H1 (cell line): ENCODE results near the gene TBKBP1. TPM values are rescaled to one million over a fixed set of nuclear protein-coding genes. Genes with fewer than 3 reads are reported as not detected.
A peak's percentile ranks its signal among the peaks of the same experiment; 100 is the strongest.

ENCODE experiments used
- CTCF ChIA-PET: fragments of 300-600 bp; sonication (Branson Sonifier 250); formaldehyde crosslinking; loops from one replicate; lab custom pipeline; 2021; ENCODE audit not compliant: partially characterized antibody; lab: Charles Lee
- POLR2A ChIA-PET: fragments of 300-600 bp; sonication (Branson Sonifier 250); formaldehyde crosslinking; loops from one replicate; lab custom pipeline; 2021; ENCODE audit warnings: inconsistent platforms; ENCODE audit not compliant: partially characterized antibody; lab: Charles Lee
- DNase-seq, 2 experiments: peaks; one replicate each; pipeline versions ENCODE4 v3.0.0 to v3.0.0-alpha.2; 2010 to 2022; ENCODE audit warnings: low spot score in 2 of 2, low read depth in 1 of 2, mixed read lengths in 1 of 2
- FAIRE-seq: peaks from 2 replicates; lab custom pipeline; 2011; peaks lifted over from hg19 to GRCh38; lab: Jason Lieb, UNC
- H2AFZ ChIP-seq: 2 replicates; pipeline ENCODE4 v1.8.1; 2012; ENCODE audit warnings: low read length, inconsistent platforms
- H2AK5ac ChIP-seq: 2 replicates; pipeline ENCODE4 v1.6.1; 2013; ENCODE audit warnings: low read depth, low read length
- H2BK120ac ChIP-seq: replicated peaks from 2 replicates; pipeline ENCODE3; 2013; ENCODE audit warnings: low read depth, low read length, inconsistent platforms
- H2BK12ac ChIP-seq: 2 replicates; pipeline ENCODE4 v1.6.1; 2013; ENCODE audit warnings: low read depth, low read length
- H2BK15ac ChIP-seq: 2 replicates; pipeline ENCODE4 v1.6.1; 2013; ENCODE audit warnings: low read length
- H2BK20ac ChIP-seq: 2 replicates; pipeline ENCODE4 v1.6.1; 2013; ENCODE audit warnings: low read length
- H2BK5ac ChIP-seq: 2 replicates; pipeline ENCODE4 v1.6.1; 2013; ENCODE audit warnings: low read depth, low read length
- H3K14ac ChIP-seq: 2 replicates; pipeline ENCODE4 v1.6.1; 2013; ENCODE audit warnings: inconsistent platforms; ENCODE audit not compliant: insufficient read length
- H3K18ac ChIP-seq: 2 replicates; pipeline ENCODE4 v1.6.1; 2013; ENCODE audit warnings: low read length; ENCODE audit errors: extremely low read depth
- H3K23ac ChIP-seq: 2 replicates; pipeline ENCODE4 v1.6.1; 2013; ENCODE audit warnings: inconsistent platforms; ENCODE audit not compliant: insufficient read length
- H3K23me2 ChIP-seq: 2 replicates; pipeline ENCODE4 v1.6.1; 2013; ENCODE audit warnings: low read depth, low read length
- H3K27ac ChIP-seq: 2 replicates; pipeline ENCODE4 v1.6.1; 2011; ENCODE audit warnings: low read depth, low read length, inconsistent platforms
- H3K27me3 ChIP-seq, 4 experiments: replicated peaks in 1 of 4; 1 replicate in 1 of 4; 2 replicates in 3 of 4; pipeline versions ENCODE4 v1.6.1 to v1.8.1; 2011 to 2013; ENCODE audit warnings: low read length in 3 of 4, mild to moderate bottlenecking in 3 of 4, inconsistent platforms in 2 of 4, mixed read lengths in 2 of 4, moderate library complexity in 1 of 4; ENCODE audit not compliant: control insufficient read depth in 3 of 4, insufficient read depth in 3 of 4; ENCODE audit errors: extremely low read depth in 1 of 4
- H3K36me3 ChIP-seq, 4 experiments: 2 replicates each; pipeline versions ENCODE4 v1.6.1 to v1.8.1; 2011 to 2013; ENCODE audit warnings: mild to moderate bottlenecking in 4 of 4, low read length in 3 of 4, moderate library complexity in 2 of 4, control low read depth in 1 of 4, inconsistent platforms in 1 of 4; ENCODE audit not compliant: insufficient read depth in 4 of 4, control insufficient read depth in 2 of 4
- H3K4ac ChIP-seq: replicated peaks from 2 replicates; pipeline ENCODE3; 2013; ENCODE audit warnings: low read length, low read depth, mixed read lengths, inconsistent platforms; ENCODE audit not compliant: insufficient read length
- H3K4me1 ChIP-seq, 4 experiments: replicated peaks in 1 of 4; 1 replicate in 1 of 4; 2 replicates in 3 of 4; pipeline versions ENCODE4 v1.6.1 to v1.8.1; 2011 to 2013; ENCODE audit warnings: low read length in 3 of 4, inconsistent platforms in 2 of 4, mixed read lengths in 1 of 4; ENCODE audit not compliant: insufficient read depth in 4 of 4, control insufficient read depth in 3 of 4
- H3K4me2 ChIP-seq, 2 experiments: 2 replicates each; pipeline versions ENCODE4 v1.6.1 to v1.8.1; 2011 to 2013; ENCODE audit warnings: low read depth in 2 of 2, low read length in 2 of 2, control low read depth in 1 of 2, inconsistent platforms in 1 of 2, mild to moderate bottlenecking in 1 of 2; ENCODE audit not compliant: insufficient read depth in 1 of 2
- H3K4me3 ChIP-seq, 4 experiments: fragments of 200-600, 300-600 bp in 1 of 4; sonication (generic), shearing (Covaris generic), sonication (Bioruptor Twin) in 1 of 4; 2 replicates each; pipeline versions ENCODE4 v1.5.1 to v1.8.1; 2011 to 2016; ENCODE audit warnings: low read length in 4 of 4, low read depth in 3 of 4, control low read depth in 2 of 4, inconsistent platforms in 2 of 4, mild to moderate bottlenecking in 2 of 4, mixed read lengths in 1 of 4, moderate library complexity in 1 of 4; ENCODE audit not compliant: insufficient read depth in 2 of 4; ENCODE audit errors: extremely low read depth in 1 of 4
- H3K56ac ChIP-seq: replicated peaks from 2 replicates; pipeline ENCODE3; 2013; ENCODE audit warnings: low read depth, mild to moderate bottlenecking, mixed read lengths, low read length, inconsistent platforms; ENCODE audit not compliant: insufficient read length
- H3K79me1 ChIP-seq: 2 replicates; pipeline ENCODE4 v1.6.1; 2013; ENCODE audit warnings: low read depth, low read length, control low read depth
- H3K79me2 ChIP-seq, 2 experiments: 2 replicates each; pipeline versions ENCODE4 v1.6.1 to v1.8.1; 2012 to 2013; ENCODE audit warnings: low read length in 2 of 2, mild to moderate bottlenecking in 2 of 2, inconsistent platforms in 1 of 2; ENCODE audit not compliant: insufficient read depth in 2 of 2, control insufficient read depth in 1 of 2
- H3K9ac ChIP-seq, 4 experiments: replicated peaks in 1 of 4; 1 replicate in 1 of 4; 2 replicates in 3 of 4; pipeline versions ENCODE4 v1.6.1 to v1.8.1; 2011 to 2013; ENCODE audit warnings: low read depth in 3 of 4, low read length in 3 of 4, control low read depth in 2 of 4, mild to moderate bottlenecking in 2 of 4, moderate library complexity in 2 of 4, inconsistent platforms in 1 of 4; ENCODE audit errors: extremely low read depth in 1 of 4
- H3K9me3 ChIP-seq, 2 experiments: 2 replicates each; pipeline versions ENCODE4 v1.6.1 to v1.8.1; 2012 to 2013; ENCODE audit warnings: mild to moderate bottlenecking in 2 of 2, moderate library complexity in 2 of 2, control low read depth in 1 of 2, inconsistent platforms in 1 of 2, low read depth in 1 of 2, low read length in 1 of 2, mixed read lengths in 1 of 2; ENCODE audit not compliant: insufficient read depth in 2 of 2
- H4K20me1 ChIP-seq, 2 experiments: replicated peaks in 1 of 2; 2 replicates each; pipeline versions ENCODE3 to v1.8.1; 2011 to 2013; ENCODE audit warnings: inconsistent platforms in 2 of 2, low read length in 2 of 2, mild to moderate bottlenecking in 1 of 2; ENCODE audit not compliant: insufficient read depth in 2 of 2, control insufficient read depth in 1 of 2
- H4K5ac ChIP-seq: 2 replicates; pipeline ENCODE4 v1.6.1; 2013; ENCODE audit warnings: low read length, low read depth, mixed read lengths, inconsistent platforms; ENCODE audit not compliant: insufficient read length
- H4K8ac ChIP-seq: 2 replicates; pipeline ENCODE4 v1.8.0; 2013; ENCODE audit warnings: mild to moderate bottlenecking, moderate library complexity, low read length, inconsistent platforms; ENCODE audit not compliant: insufficient read depth; ENCODE audit errors: extremely low read depth
- H4K91ac ChIP-seq: replicated peaks from 2 replicates; pipeline ENCODE3; 2013; ENCODE audit warnings: low read length, mixed read lengths, inconsistent platforms; ENCODE audit not compliant: insufficient read length
- CBX8 ChIP-seq: fragments of 300-800, 300-1000 bp; sonication (generic); IDR thresholded peaks from 2 replicates; pipeline ENCODE4 v1.7.1; 2016; ENCODE audit warnings: low read depth, low read length, borderline replicate concordance
- CHD1 ChIP-seq: IDR thresholded peaks from 2 replicates; pipeline ENCODE4 v1.6.1; 2012; ENCODE audit warnings: low read depth, low read length, improper control_type of control experiment
- CHD2 ChIP-seq: IDR thresholded peaks from 2 replicates; pipeline ENCODE4 v1.6.1; 2012; ENCODE audit warnings: low read length, improper control_type of control experiment
- EP300 ChIP-seq, 2 experiments: IDR thresholded peaks; 1 replicate in 1 of 2; 2 replicates in 1 of 2; pipeline ENCODE4 v1.6.1; 2011 to 2012; ENCODE audit warnings: low read depth in 2 of 2, low read length in 2 of 2, mild to moderate bottlenecking in 2 of 2, borderline replicate concordance in 1 of 2, inconsistent platforms in 1 of 2, moderate library complexity in 1 of 2
- POLR2A ChIP-seq, 2 experiments: IDR thresholded peaks; 1 replicate in 1 of 2; 2 replicates in 1 of 2; pipeline ENCODE4 v1.6.1; 2011; ENCODE audit warnings: low read depth in 2 of 2, low read length in 2 of 2, mild to moderate bottlenecking in 2 of 2; ENCODE audit errors: control extremely low read depth in 1 of 2
- POLR2AphosphoS5 ChIP-seq: IDR thresholded peaks from 2 replicates; pipeline ENCODE4 v1.6.1; 2011; ENCODE audit warnings: low read depth, low read length
- WGBS, 2 experiments: shearing (Covaris generic) in 1 of 2; methylation state at CpG; one replicate each; pipeline versions ENCODE4 v1.1.6 to v1.1.7; 2013 to 2015; ENCODE audit warnings: low lambda C conversion rate in 2 of 2, mixed read lengths in 2 of 2, inconsistent platforms in 1 of 2, low coverage in 1 of 2, missing lambda C conversion rate in 1 of 2; ENCODE audit not compliant: insufficient replicate concordance in 2 of 2, insufficient coverage in 1 of 2, insufficient read length in 1 of 2; ENCODE audit errors: extremely low coverage in 1 of 2, missing lambda C conversion rate in 1 of 2; 5-methylcytosine and 5-hydroxymethylcytosine counted together
- polyA plus RNA-seq, 7 experiments: library from polyadenylated mRNA; depleted of rRNA in 3 of 7; stranded (reverse) in 5 of 7; unstranded in 2 of 7; fragments of >200 nt in 5 of 7; fragments of 200-250 nt in 2 of 7; gene quantifications; 1 replicate in 5 of 7; 2 replicates in 1 of 7; 4 replicates in 1 of 7; pipeline versions ENCODE4 v1.2.1 to v1.2.3, GENCODE V29; 2011 to 2013; ENCODE audit warnings: missing spikeins in 2 of 7, mixed read lengths in 2 of 7
- total RNA-seq: library from RNA; stranded (reverse); fragmentation: NEBNext Ultra II Directional; extraction: Animal tissue kit (Norgen Biotek cat#: 25700); gene quantifications from 2 replicates; pipeline ENCODE4 v1.2.1, GENCODE V29; 2021
- TF ChIP-seq, protein P1 (sequence below), 3 experiments: IDR thresholded peaks; 1 replicate in 2 of 3; 2 replicates in 1 of 3; pipeline versions ENCODE4 v1.5.1 to v1.6.1; 2011; ENCODE audit warnings: low read length in 3 of 3, mild to moderate bottlenecking in 3 of 3, inconsistent platforms in 2 of 3, low read depth in 1 of 3, moderate library complexity in 1 of 3; ENCODE audit not compliant: insufficient read depth in 1 of 3; ENCODE audit errors: control extremely low read depth in 1 of 3

TBKBP1 gene
- total and polyA plus RNA-seq, 2 of the 8 experiments (the other 6 are each of a cell fraction or from before 2014, with no cell fraction given), result 6.3 to 15.1 TPM

DNA sequence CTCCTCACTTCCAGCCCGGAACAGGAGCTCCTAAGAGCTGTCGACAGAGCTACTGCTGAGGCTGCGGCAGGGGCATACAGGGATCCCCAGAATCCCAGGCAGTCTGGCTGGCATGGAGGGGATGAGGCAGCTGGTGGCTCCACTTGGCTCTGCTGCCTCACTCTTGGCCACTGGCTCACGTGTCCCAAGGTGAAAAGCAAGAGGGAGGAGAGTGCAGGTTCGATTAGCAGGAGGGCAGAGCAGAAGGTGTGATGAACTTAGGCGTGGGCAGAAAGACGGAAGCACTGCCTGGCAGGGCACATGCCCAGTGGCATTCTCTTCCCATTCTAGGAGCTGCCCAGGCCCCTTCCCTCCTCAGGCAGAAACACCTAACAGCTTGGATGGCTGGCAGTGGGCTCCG lies 27.8 kb downstream of the TBKBP1 start:
- peak overlapping the region; percentile 94 for H2BK12ac ChIP-seq
- H2BK20ac ChIP-seq, result no peak overlapping the region; the same call in 1 of the 2 replicates
- H3K27me3 ChIP-seq, result peaks cover 0 to 25% (median 22%) of the 10 kb centered on the region in 4 experiments; a peak in 6 of 7 replicates
- H2BK5ac ChIP-seq, result no peak overlapping the region
- no peaks in the 10 kb centered on the region for H3K79me1 ChIP-seq
- H3K14ac ChIP-seq, result no peak overlapping the region
- H3K79me2 ChIP-seq, result no peaks in the 10 kb centered on the region
- H3K36me3 ChIP-seq, result no peaks in the 10 kb centered on the region
- peaks cover 0 to 23% (median 10%) of the 10 kb centered on the region in 4 experiments; a peak in 5 of 7 replicates for H3K4me1 ChIP-seq
- POLR2A ChIA-PET, result interaction anchor here (0.7 to 1.5 kb wide), 3 partner anchors 16 to 52 kb away, joined by 3 to 5 read pairs (median 3); no protein-coding TSS in a partner anchor
- H3K18ac ChIP-seq, result no peak overlapping the region
- H2BK120ac ChIP-seq, result peak overlapping the region; percentile 38
- H3K23me2 ChIP-seq, result no peaks in the 10 kb centered on the region; the same call in 1 of the 2 replicates
- no peak overlapping the region for H3K23ac ChIP-seq
- H3K4me3 ChIP-seq, result no peak overlapping the region
- FAIRE-seq, result no peak
- no peak overlapping the region for H3K9ac ChIP-seq
- H2AK5ac ChIP-seq, result peak overlapping the region; percentile 78
- no peak overlapping the region for H4K5ac ChIP-seq
- H3K4me2 ChIP-seq, result peak overlapping the region in 1 of 2 experiments; percentile 52; a peak in 1 of 4 replicates
- H2AFZ ChIP-seq, result no peak overlapping the region
- no peak overlapping the region for H3K56ac ChIP-seq
- H4K8ac ChIP-seq, result no peak overlapping the region
- no peaks in the 10 kb centered on the region for H3K9me3 ChIP-seq
- H4K91ac ChIP-seq, result peak overlapping the region; percentile 22
- CTCF ChIA-PET, result interaction anchor here (0.8 to 2.0 kb wide), 8 partner anchors 8 to 111 kb away, joined by 3 to 11 read pairs (median 4); partner anchors contain the start of gene TBX21
- 70% methylated on average over 8 of the region's 8 CpGs; no CpG with 5 or more reads in 1 of the 2 experiments for WGBS, 2 experiments
- no peak for DNase-seq
- no peak overlapping the region for H3K27ac ChIP-seq
- no peak overlapping the region for H3K4ac ChIP-seq
- peak overlapping the region; percentile 88; the same call in 1 of the 2 replicates for H2BK15ac ChIP-seq
- TF ChIP-seq CBX8, result no peak
- TF ChIP-seq, protein P1, sequence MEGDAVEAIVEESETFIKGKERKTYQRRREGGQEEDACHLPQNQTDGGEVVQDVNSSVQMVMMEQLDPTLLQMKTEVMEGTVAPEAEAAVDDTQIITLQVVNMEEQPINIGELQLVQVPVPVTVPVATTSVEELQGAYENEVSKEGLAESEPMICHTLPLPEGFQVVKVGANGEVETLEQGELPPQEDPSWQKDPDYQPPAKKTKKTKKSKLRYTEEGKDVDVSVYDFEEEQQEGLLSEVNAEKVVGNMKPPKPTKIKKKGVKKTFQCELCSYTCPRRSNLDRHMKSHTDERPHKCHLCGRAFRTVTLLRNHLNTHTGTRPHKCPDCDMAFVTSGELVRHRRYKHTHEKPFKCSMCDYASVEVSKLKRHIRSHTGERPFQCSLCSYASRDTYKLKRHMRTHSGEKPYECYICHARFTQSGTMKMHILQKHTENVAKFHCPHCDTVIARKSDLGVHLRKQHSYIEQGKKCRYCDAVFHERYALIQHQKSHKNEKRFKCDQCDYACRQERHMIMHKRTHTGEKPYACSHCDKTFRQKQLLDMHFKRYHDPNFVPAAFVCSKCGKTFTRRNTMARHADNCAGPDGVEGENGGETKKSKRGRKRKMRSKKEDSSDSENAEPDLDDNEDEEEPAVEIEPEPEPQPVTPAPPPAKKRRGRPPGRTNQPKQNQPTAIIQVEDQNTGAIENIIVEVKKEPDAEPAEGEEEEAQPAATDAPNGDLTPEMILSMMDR (IDR thresholded peaks at IDR 0.05; ENCODE audit: control extremely low read depth in 1 of 3, insufficient read depth in 1 of 3, low read depth in 1 of 3, low read length in 3 of 3), result no peak
- TF ChIP-seq POLR2A (IDR thresholded peaks at IDR 0.05; ENCODE audit: control extremely low read depth in 1 of 2, low read depth in 2 of 2, low read length in 2 of 2), result no peak
- no peak for TF ChIP-seq CHD2
- TF ChIP-seq CHD1, result no peak
- no peak for TF ChIP-seq EP300 (IDR thresholded peaks at IDR 0.05; ENCODE audit: borderline replicate concordance in 1 of 2, low read depth in 2 of 2, low read length in 2 of 2)
- TF ChIP-seq POLR2AphosphoS5, result no peak
- no peaks in the 10 kb centered on the region for H4K20me1 ChIP-seq
